DOHH2 (cell line): ENCODE measurements around the gene ZDHHC1.

Experiments used
- H3F3A ChIP-seq: fragments of 200-600 bp; sonication (generic), shearing (Covaris generic); 2 replicates; pipeline ENCODE4 v1.6.0; 2016; ENCODE audit warnings: antibody characterized with exemption, mild to moderate bottlenecking; ENCODE audit not compliant: control insufficient read depth, insufficient read depth
- H3K27ac ChIP-seq: fragments of 200-600 bp; sonication (generic); 2 replicates; pipeline ENCODE4 v1.5.1; 2014; ENCODE audit warnings: low read depth, mild to moderate bottlenecking, low read length, moderate library complexity
- H3K27me3 ChIP-seq: fragments of 200-600 bp; sonication (generic); 2 replicates; pipeline ENCODE4 v1.6.1; 2014; ENCODE audit warnings: mild to moderate bottlenecking, low read length, mixed read lengths; ENCODE audit not compliant: control insufficient read depth
- H3K36me3 ChIP-seq: fragments of 200-600 bp; sonication (generic); 2 replicates; pipeline ENCODE4 v1.6.1; 2014; ENCODE audit warnings: mild to moderate bottlenecking, low read length, moderate library complexity, mixed read lengths; ENCODE audit not compliant: control insufficient read depth
- H3K4me1 ChIP-seq: fragments of 200-600 bp; sonication (generic); 2 replicates; pipeline ENCODE4 v1.6.1; 2014; ENCODE audit warnings: mild to moderate bottlenecking, low read length, mixed read lengths; ENCODE audit not compliant: control insufficient read depth
- H3K4me2 ChIP-seq: fragments of 200-600 bp; sonication (generic); 2 replicates; pipeline ENCODE4 v1.6.0; 2014; ENCODE audit warnings: mild to moderate bottlenecking, low read length, moderate library complexity
- H3K4me3 ChIP-seq: fragments of 200-600 bp; sonication (generic); 2 replicates; pipeline ENCODE4 v1.5.1; 2014; ENCODE audit warnings: mild to moderate bottlenecking, low read length, mixed read lengths
- H3K79me2 ChIP-seq: fragments of 200-600 bp; sonication (generic); 2 replicates; pipeline ENCODE4 v1.6.1; 2014; ENCODE audit warnings: mild to moderate bottlenecking, low read length, mixed read lengths; ENCODE audit not compliant: control insufficient read depth
- H3K9me2 ChIP-seq: fragments of 200-600 bp; sonication (generic); replicated peaks from 2 replicates; pipeline ENCODE4 v1.6.1; 2014; ENCODE audit warnings: mild to moderate bottlenecking, low read length, mixed read lengths; ENCODE audit not compliant: control insufficient read depth
- H3K9me3 ChIP-seq: fragments of 200-600 bp; sonication (generic); 2 replicates; pipeline ENCODE4 v1.6.1; 2014; ENCODE audit warnings: antibody characterized with exemption, low read length, mixed read lengths; ENCODE audit not compliant: control insufficient read depth, insufficient read depth
- H4K20me1 ChIP-seq: fragments of 200-600 bp; sonication (generic); 2 replicates; pipeline ENCODE4 v1.6.0; 2014; ENCODE audit warnings: low read depth, mild to moderate bottlenecking, antibody characterized with exemption, low read length, moderate library complexity; ENCODE audit not compliant: control insufficient read depth, insufficient read depth
- CTCF ChIP-seq: fragments of 200-600 bp; sonication (generic); IDR thresholded peaks from one replicate; pipeline ENCODE4 v1.5.1; 2014; ENCODE audit warnings: antibody characterized with exemption, mild to moderate bottlenecking, low read depth, low read length; ENCODE audit not compliant: poor library complexity, severe bottlenecking
- EZH2phosphoT487 ChIP-seq: fragments of 200-600 bp; sonication (generic); IDR thresholded peaks from 2 replicates; pipeline ENCODE4 v1.6.1; 2017; ENCODE audit warnings: borderline replicate concordance, mild to moderate bottlenecking, antibody characterized with exemption, low read length, moderate library complexity, mixed read lengths

Gene ZDHHC1

GRCh38 chr16:67451061-67451703 is 34.9 kb upstream of the ZDHHC1 start:
- no peaks in the 10 kb centered on the region for H3K27me3 ChIP-seq
- no peaks in the 10 kb centered on the region for H3K9me2 ChIP-seq
- H3F3A ChIP-seq, result no peaks in the 10 kb centered on the region
- TF ChIP-seq EZH2phosphoT487, result no peak
- TF ChIP-seq CTCF, result no peak
- no peaks in the 10 kb centered on the region for H3K9me3 ChIP-seq
- H3K79me2 ChIP-seq, result 0 out of 2 replicates have a peak, but pooled peaks cover 4% of the 10 kb centered on the region
- no peak overlapping the region for H3K27ac ChIP-seq
- peaks cover 5% of the 10 kb centered on the region; the same call in 1 of the 2 replicates for H4K20me1 ChIP-seq
- H3K4me3 ChIP-seq, result no peak overlapping the region
- peaks cover 7% of the 10 kb centered on the region; the same call in 1 of the 2 replicates for H3K36me3 ChIP-seq
- no peak overlapping the region for H3K4me2 ChIP-seq
- H3K4me1 ChIP-seq, result no peaks in the 10 kb centered on the region

GRCh38 chr16:67449739-67450138 is 33.5 kb upstream of the ZDHHC1 start:
- Histone ChIP-seq H3K4me1 (no peaks in the 10 kb centered on the region), H3K9me2 (no peaks in the 10 kb centered on the region), H4K20me1 (peaks cover 5% of the 10 kb centered on the region; the same call in 1 of the 2 replicates), H3K27me3 (no peaks in the 10 kb centered on the region), H3K4me2 (no peak overlapping the region), H3K79me2 (0 out of 2 replicates have a peak, but pooled peaks cover 4% of the 10 kb centered on the region), H3K9me3 (no peaks in the 10 kb centered on the region), H3K4me3 (no peak overlapping the region), H3K36me3 (peaks cover 8% of the 10 kb centered on the region; the same call in 1 of the 2 replicates), H3F3A (no peaks in the 10 kb centered on the region), H3K27ac (no peak overlapping the region)
- no peak for TF ChIP-seq EZH2phosphoT487
- TF ChIP-seq CTCF, result no peak

GRCh38 chr16:67449336-67449735 is 33.1 kb upstream of the ZDHHC1 start:
- Histone ChIP-seq H3K27ac (no peak overlapping the region), H3F3A (no peaks in the 10 kb centered on the region), H3K9me3 (no peaks in the 10 kb centered on the region), H3K4me1 (no peaks in the 10 kb centered on the region), H3K27me3 (no peaks in the 10 kb centered on the region), H3K79me2 (0 out of 2 replicates have a peak, but pooled peaks cover 4% of the 10 kb centered on the region), H3K9me2 (no peaks in the 10 kb centered on the region), H3K4me3 (no peak overlapping the region), H3K36me3 (peaks cover 10% of the 10 kb centered on the region; the same call in 1 of the 2 replicates), H3K4me2 (no peak overlapping the region), H4K20me1 (peaks cover 5% of the 10 kb centered on the region; the same call in 1 of the 2 replicates)
- no peak for TF ChIP-seq CTCF
- no peak for TF ChIP-seq EZH2phosphoT487
